Measurements from ENCODE around the gene RAB7A. TPM values are rescaled to one million over a fixed set of nuclear protein-coding genes. Genes with fewer than 3 reads are reported as not detected.
A peak's percentile ranks its signal among the peaks of the same experiment; 100 is the strongest.

Gene RAB7A
- total RNA-seq, 1 experiment from 2014 or later, result 233 TPM

- H3K4me3 ChIP-seq (replicated peaks in 1 of 2; ENCODE audit: low read depth in 1 of 2, low read length in 2 of 2), result no peak overlapping the region
- DNase-seq (ENCODE audit: low read depth, low spot score), result no peak
- H3K9me2 ChIP-seq (ENCODE audit: insufficient read depth), result no peaks in the 10 kb centered on the region
- peak; percentile 62; the same call in 1 of the 2 replicates for ATAC-seq
- no peak overlapping the region for H3K9ac ChIP-seq (ENCODE audit: low read length)
- BruUV-seq (replicated peaks), result no TSS peak
- no peak overlapping the region for H2AFZ ChIP-seq (ENCODE audit: low read depth, low read length, poor library complexity, severe bottlenecking)
- ChIA-PET CTCF (no interaction called here), POLR2A (no interaction called here), RAD21 (ENCODE audit: low non-redundant PET in 1 of 2, low total read pairs in 2 of 2, uncharacterized antibody in 2 of 2, unreplicated experiment in 2 of 2) (no interaction called here)
- no peaks in the 10 kb centered on the region for H3K4me1 ChIP-seq (ENCODE audit: control insufficient read depth in 1 of 2, insufficient read depth in 2 of 2, low read length in 2 of 2)
- no peak overlapping the region for H3K27ac ChIP-seq (ENCODE audit: low read depth, low read length)
- no peaks in the 10 kb centered on the region for H3K9me3 ChIP-seq (ENCODE audit: control insufficient read depth in 1 of 2, insufficient read depth in 1 of 2, low read depth in 1 of 2, low read length in 2 of 2)
- H3K4me2 ChIP-seq (ENCODE audit: low read length), result no peak overlapping the region
- TF ChIP-seq CEBPB (IDR thresholded peaks at IDR 0.05; ENCODE audit: low read depth) (no peak), ZBTB33 (IDR thresholded peaks at IDR 0.05; ENCODE audit: extremely low read depth, insufficient replicate concordance, low read length) (no peak), ZNF274 (IDR thresholded peaks at IDR 0.05; ENCODE audit: low read depth, low read length) (no peak), YY1 (IDR thresholded peaks at IDR 0.05; ENCODE audit: extremely low read depth, insufficient replicate concordance, low read depth, low read length) (no peak), SRF (IDR thresholded peaks at IDR 0.05; ENCODE audit: low read depth) (no peak), ELF1 (IDR thresholded peaks at IDR 0.05; ENCODE audit: borderline replicate concordance, low read depth) (no peak), EZH2 (IDR thresholded peaks at IDR 0.05) (no peak), EGR1 (IDR thresholded peaks at IDR 0.05; ENCODE audit: low read depth) (no peak), EZH2phosphoT487 (IDR thresholded peaks at IDR 0.05; ENCODE audit: borderline replicate concordance) (no peak), CTCF (IDR thresholded peaks at IDR 0.05 in 2 of 3, conservative IDR thresholded peaks at IDR 0.05 in 1 of 3; ENCODE audit: borderline replicate concordance in 1 of 3, insufficient read depth in 1 of 3, low read depth in 2 of 3, low read length in 2 of 3) (no peak), ZFX (IDR thresholded peaks at IDR 0.05) (no peak), POLR2A (IDR thresholded peaks at IDR 0.05; ENCODE audit: borderline replicate concordance, extremely low read depth, insufficient read depth, insufficient read length) (no peak), FOSL1 (IDR thresholded peaks at IDR 0.05; ENCODE audit: low read depth) (no peak), RAD21 (IDR thresholded peaks at IDR 0.05; ENCODE audit: low read depth) (no peak), SIN3A (IDR thresholded peaks at IDR 0.05; ENCODE audit: low read depth) (no peak), POLR2AphosphoS5 (IDR thresholded peaks at IDR 0.05; ENCODE audit: low read depth, low read length) (no peak), MAX (IDR thresholded peaks at IDR 0.05) (no peak), TCF7L2 (IDR thresholded peaks at IDR 0.05; ENCODE audit: borderline replicate concordance, extremely low read depth, insufficient read depth, insufficient read length) (no peak), REST (IDR thresholded peaks at IDR 0.05; ENCODE audit: low read depth) (no peak)
- H3K36me3 ChIP-seq (ENCODE audit: control insufficient read depth in 1 of 2, insufficient read depth in 2 of 2, low read length in 2 of 2), result no peaks in the 10 kb centered on the region
- no peaks in the 10 kb centered on the region for H3K79me2 ChIP-seq (ENCODE audit: insufficient read depth, low read length)
- no peaks in the 10 kb centered on the region for H4K20me1 ChIP-seq (ENCODE audit: insufficient read depth)
- no peaks in the 10 kb centered on the region for H3K27me3 ChIP-seq (ENCODE audit: insufficient read depth, low read length)
- intact Hi-C loops (cut with micrococcal nuclease), result no loop called here
These were observed 97.6 kb downstream of the RAB7A start for GRCh38 chr3:128823631-128824030.

Data from HCT116 (cell line).